CD4-positive, alpha-beta memory T cell (primary cell): ENCODE results near the gene UBE2E2. TPM values are rescaled to one million over a fixed set of nuclear protein-coding genes. Genes with fewer than 3 reads are reported as not detected.
A peak's percentile ranks its signal among the peaks of the same experiment; 100 is the strongest.

Experiments
- CTCF ChIA-PET: fragments of 350-600 bp; sonication (Branson Sonifier 250); formaldehyde crosslinking; loops from one replicate; lab custom pipeline; 2021; ENCODE audit warnings: inconsistent platforms; ENCODE audit not compliant: partially characterized antibody; lab: Charles Lee
- POLR2A ChIA-PET: fragments of 350-600 bp; sonication (Branson Sonifier 250); formaldehyde crosslinking; loops from one replicate; lab custom pipeline; 2021; ENCODE audit not compliant: partially characterized antibody; lab: Charles Lee
- DNase-seq, 5 donors: peaks; one replicate each; pipeline versions ENCODE4 v3.0.0 to v3.0.0-alpha.2; 2020 to 2022; ENCODE audit warnings: mixed read lengths in 1 of 5
- H3K27ac ChIP-seq: one replicate; pipeline ENCODE4 v1.7.0; 2013; ENCODE audit warnings: low read depth, low read length
- H3K27me3 ChIP-seq: 2 replicates; pipeline ENCODE4 v1.7.0; 2013; ENCODE audit warnings: mild to moderate bottlenecking, low read length, moderate library complexity; ENCODE audit not compliant: insufficient read depth
- H3K36me3 ChIP-seq: 2 replicates; pipeline ENCODE4 v1.7.0; 2013; ENCODE audit warnings: mild to moderate bottlenecking, low read length, moderate library complexity; ENCODE audit not compliant: insufficient read depth
- H3K4me1 ChIP-seq: 2 replicates; pipeline ENCODE4 v1.7.0; 2013; ENCODE audit warnings: mild to moderate bottlenecking, low read length, moderate library complexity; ENCODE audit not compliant: insufficient read depth
- H3K4me3 ChIP-seq, 2 donors: one replicate each; pipeline ENCODE4 v1.7.0; 2013; ENCODE audit warnings: low read length in 2 of 2, mild to moderate bottlenecking in 1 of 2
- H3K9me3 ChIP-seq, 2 donors: one replicate each; pipeline ENCODE4 v1.7.0; 2013; ENCODE audit warnings: low read length in 2 of 2, control low read depth in 1 of 2; ENCODE audit not compliant: control insufficient read depth in 1 of 2
- H3K27ac Mint-ChIP-seq, 7 donors: one replicate each; pipeline ENCODE4 v1.8.0; 2020 to 2021; ENCODE audit warnings: mixed read lengths in 7 of 7, mild to moderate bottlenecking in 6 of 7, inconsistent platforms in 3 of 7, moderate library complexity in 3 of 7
- H3K27me3 Mint-ChIP-seq, 2 donors: one replicate each; pipeline ENCODE4 v1.8.0; 2020 to 2021; ENCODE audit warnings: mixed read lengths in 2 of 2
- H3K36me3 Mint-ChIP-seq, 2 donors: one replicate each; pipeline ENCODE4 v1.8.0; 2020 to 2021; ENCODE audit warnings: mixed read lengths in 2 of 2, inconsistent platforms in 1 of 2, mild to moderate bottlenecking in 1 of 2
- H3K4me1 Mint-ChIP-seq, 4 donors: one replicate each; pipeline ENCODE4 v1.8.0; 2020 to 2021; ENCODE audit warnings: mixed read lengths in 4 of 4, mild to moderate bottlenecking in 1 of 4
- H3K4me3 Mint-ChIP-seq, 8 donors: one replicate each; pipeline ENCODE4 v1.8.0; 2020 to 2021; ENCODE audit warnings: mixed read lengths in 8 of 8, mild to moderate bottlenecking in 7 of 8, moderate library complexity in 6 of 8, inconsistent platforms in 3 of 8
- H3K9me3 Mint-ChIP-seq, 8 donors: one replicate each; pipeline ENCODE4 v1.8.0; 2020 to 2021; ENCODE audit warnings: mixed read lengths in 8 of 8, mild to moderate bottlenecking in 5 of 8, inconsistent platforms in 3 of 8, moderate library complexity in 1 of 8
- intact Hi-C: fragments of 100-400 bp; cut with micrococcal nuclease; formaldehyde crosslinking; loops from one replicate; pipeline ENCODE4 v1.15.1; 2023
- polyA plus RNA-seq, 2 donors: library from polyadenylated mRNA; unstranded; fragments of 300-500 nt; fragmentation: Illumina TruSeq; gene quantifications; one replicate each; pipeline ENCODE4 v1.2.3, GENCODE V29; 2021
- total RNA-seq, 2 experiments: library from RNA; stranded (reverse); gene quantifications; one replicate each; pipeline ENCODE4 v1.2.3, GENCODE V29; 2021

UBE2E2 gene
- total and polyA plus RNA-seq, 4 experiments from 2014 or later = 1.3 to 4.7 (median 3.1) TPM

DNA sequence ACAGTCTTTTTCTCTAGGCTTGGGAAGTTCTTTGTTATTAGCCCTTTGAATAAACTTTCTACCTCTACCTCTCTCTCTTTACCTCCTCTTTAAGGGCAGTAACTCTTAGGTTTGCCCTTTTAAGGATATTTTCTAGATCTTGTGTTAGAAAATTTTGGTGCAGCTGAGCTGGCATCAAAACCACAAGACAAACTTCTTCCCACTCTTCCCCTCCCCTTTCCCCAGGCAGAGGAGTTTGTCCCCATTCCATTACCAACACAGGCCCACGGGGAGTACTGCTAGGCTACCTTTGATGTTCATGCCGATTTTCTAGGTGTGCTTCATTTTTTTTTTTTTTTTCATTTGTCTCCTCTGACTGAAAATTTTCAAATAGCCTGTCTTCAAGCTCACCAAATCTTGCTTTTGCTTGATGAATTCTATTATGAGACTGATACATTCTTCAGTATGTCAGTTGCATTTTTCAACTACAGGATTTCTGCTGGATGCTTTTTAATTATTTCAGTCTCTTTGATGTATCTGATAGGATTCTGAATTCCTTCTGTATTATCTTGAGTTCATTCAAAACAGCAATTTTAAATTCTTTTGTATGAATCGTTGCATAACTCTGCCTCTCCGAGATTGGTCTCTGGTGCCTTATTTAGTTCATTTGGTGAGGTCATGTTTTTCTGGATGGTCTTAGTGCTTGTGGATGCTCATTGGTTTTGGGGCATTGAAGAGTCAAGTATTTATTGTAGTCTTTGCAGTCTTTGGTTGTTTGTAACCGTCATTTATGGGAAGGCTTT, 112.0 kb downstream of the UBE2E2 start:
- Histone ChIP-seq H3K4me1 (no peaks in the 10 kb centered on the region), H3K9me3 (no peaks in the 10 kb centered on the region), H3K27ac (no peak overlapping the region), H3K27me3 (no peaks in the 10 kb centered on the region), H3K4me3 (no peak overlapping the region), H3K36me3 (no peaks in the 10 kb centered on the region)
- no peaks in the 10 kb centered on the region for H3K36me3 Mint-ChIP-seq
- no peaks in the 10 kb centered on the region for H3K4me1 Mint-ChIP-seq
- intact Hi-C loops = no loop called here
- no peak overlapping the region for H3K4me3 Mint-ChIP-seq
- no peaks in the 10 kb centered on the region for H3K27me3 Mint-ChIP-seq
- CTCF ChIA-PET = no interaction called here
- H3K9me3 Mint-ChIP-seq = peaks cover 0 to 7% (median 2%) of the 10 kb centered on the region in 8 donors
- H3K27ac Mint-ChIP-seq = no peak overlapping the region
- DNase-seq = no peak
- POLR2A ChIA-PET = no interaction called here

DNA sequence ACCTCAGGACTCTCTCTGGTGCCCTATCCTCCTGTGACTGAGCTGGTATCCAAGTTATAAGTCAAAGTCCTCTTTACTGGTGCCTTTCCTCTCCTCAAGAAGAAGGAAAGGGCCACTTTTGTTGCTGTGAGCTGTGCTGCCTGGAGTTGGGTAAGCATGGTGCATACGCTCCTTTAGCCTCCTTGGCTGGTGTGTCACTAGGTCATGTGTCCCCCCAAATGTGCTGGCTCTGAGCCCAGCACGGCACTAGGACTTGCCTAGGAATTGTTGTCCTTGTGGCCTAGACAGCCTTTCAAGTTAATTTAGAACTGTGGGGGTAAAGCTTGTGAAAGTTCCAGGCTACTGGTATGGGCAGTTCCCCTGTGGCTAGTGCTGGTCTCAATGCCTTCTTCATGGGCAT, 113.8 kb downstream of the UBE2E2 start:
- DNase-seq = no peak
- ChIA-PET CTCF (no interaction called here), POLR2A (no interaction called here)
- intact Hi-C loops = no loop called here
- Mint-ChIP-seq H3K27ac (no peak overlapping the region), H3K36me3 (no peaks in the 10 kb centered on the region), H3K27me3 (no peaks in the 10 kb centered on the region), H3K9me3 (peaks cover 0 to 7% (median 2%) of the 10 kb centered on the region in 8 donors), H3K4me1 (no peaks in the 10 kb centered on the region), H3K4me3 (no peak overlapping the region)
- no peaks in the 10 kb centered on the region for H3K9me3 ChIP-seq
- H3K4me3 ChIP-seq = no peak overlapping the region
- H3K27me3 ChIP-seq = no peaks in the 10 kb centered on the region
- no peak overlapping the region for H3K27ac ChIP-seq
- no peaks in the 10 kb centered on the region for H3K4me1 ChIP-seq
- no peaks in the 10 kb centered on the region for H3K36me3 ChIP-seq

- H3K36me3 ChIP-seq = no peaks in the 10 kb centered on the region
- Mint-ChIP-seq H3K27ac (no peak overlapping the region), H3K4me1 (peaks cover under 1 to 5% (median 3%) of the 10 kb centered on the region in 4 donors), H3K27me3 (no peaks in the 10 kb centered on the region), H3K4me3 (no peak overlapping the region), H3K9me3 (peaks cover 0 to 7% (median 0%) of the 10 kb centered on the region in 8 donors), H3K36me3 (no peaks in the 10 kb centered on the region)
- H3K4me3 ChIP-seq = no peak overlapping the region
- CTCF ChIA-PET = no interaction called here
- POLR2A ChIA-PET = no interaction called here
- no peak for DNase-seq
- no peaks in the 10 kb centered on the region for H3K27me3 ChIP-seq
- no peaks in the 10 kb centered on the region for H3K4me1 ChIP-seq
- no peak overlapping the region for H3K27ac ChIP-seq
- no peaks in the 10 kb centered on the region for H3K9me3 ChIP-seq
- intact Hi-C loops = no loop called here
These were observed 116.5 kb downstream of the UBE2E2 start for GRCh38 chr3:23319366-23320312.

DNA sequence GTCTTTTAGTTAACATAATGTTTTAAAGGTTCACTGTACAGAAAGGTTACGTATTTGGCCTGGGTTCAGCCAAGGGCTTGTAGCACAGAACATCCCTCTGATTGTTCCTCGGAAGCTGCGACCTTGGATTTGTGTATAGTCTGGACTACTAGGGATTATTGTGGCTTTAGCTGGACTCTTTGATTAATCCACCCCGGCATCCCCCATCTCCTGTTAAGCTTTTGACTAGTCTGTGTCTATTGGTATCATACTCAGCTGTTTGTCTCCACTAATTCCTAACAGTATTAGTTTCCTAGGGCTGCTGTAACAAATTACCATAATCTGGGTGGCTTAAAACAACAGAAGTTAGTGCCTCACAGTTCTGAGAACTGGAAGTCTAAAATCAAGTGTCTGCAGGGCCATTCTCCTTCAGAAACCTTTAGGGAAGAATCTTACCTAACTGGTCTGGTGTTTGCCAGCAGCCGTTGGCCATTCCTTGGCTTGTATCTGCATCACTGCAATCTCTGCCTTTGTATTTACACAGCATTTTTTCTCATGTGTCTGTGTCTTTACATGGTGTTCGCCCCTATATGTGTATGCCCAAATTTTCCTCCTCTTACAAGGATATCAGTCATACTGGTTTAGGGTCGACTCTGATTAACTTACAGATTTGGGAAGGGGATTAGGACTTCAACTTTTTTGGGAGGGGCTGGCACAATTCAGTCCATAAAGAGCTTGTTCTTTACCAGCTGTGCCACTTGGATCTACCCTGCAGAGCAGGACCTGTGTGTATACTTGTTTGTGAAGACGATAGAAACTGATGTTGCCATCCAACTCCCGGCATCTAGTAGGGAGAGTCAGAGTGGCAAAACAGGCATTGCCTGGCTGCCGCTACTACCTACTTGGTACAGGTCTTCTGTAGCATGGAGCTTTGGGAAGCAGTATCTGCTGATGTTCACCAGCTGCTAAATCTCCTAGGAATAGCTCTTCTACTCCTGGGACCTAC, 117.8 kb downstream of the UBE2E2 start:
- H3K36me3 Mint-ChIP-seq = no peaks in the 10 kb centered on the region
- Histone ChIP-seq H3K4me1 (no peaks in the 10 kb centered on the region), H3K36me3 (no peaks in the 10 kb centered on the region), H3K27ac (no peak overlapping the region), H3K4me3 (no peak overlapping the region), H3K27me3 (no peaks in the 10 kb centered on the region), H3K9me3 (no peaks in the 10 kb centered on the region)
- ChIA-PET CTCF (no interaction called here), POLR2A (no interaction called here)
- no peak overlapping the region for H3K27ac Mint-ChIP-seq
- intact Hi-C loops = no loop called here
- peaks cover 0 to 2% (median 0%) of the 10 kb centered on the region in 8 donors for H3K9me3 Mint-ChIP-seq
- H3K27me3 Mint-ChIP-seq = no peaks in the 10 kb centered on the region
- H3K4me1 Mint-ChIP-seq = peaks cover 7 to 9% (median 8%) of the 10 kb centered on the region in 4 donors
- no peak for DNase-seq
- no peak overlapping the region for H3K4me3 Mint-ChIP-seq

DNA sequence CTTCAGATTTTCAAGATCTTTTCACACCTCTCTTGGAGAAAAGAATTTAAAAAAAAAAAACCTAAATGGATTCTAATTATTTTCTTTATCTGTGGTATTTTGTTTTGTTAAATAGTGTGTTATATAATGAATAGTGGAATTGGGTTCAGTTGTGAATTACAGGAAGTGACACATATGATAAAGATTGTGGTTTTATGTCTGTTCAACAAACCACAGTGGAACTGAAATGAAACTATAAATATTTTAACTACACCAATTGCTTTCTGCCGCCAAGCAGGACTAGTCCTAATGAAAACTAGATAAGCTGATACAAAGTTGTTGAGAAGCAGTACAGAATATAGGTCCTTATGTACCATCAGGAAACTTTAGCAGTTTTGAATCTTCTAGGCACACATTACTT, 121.6 kb downstream of the UBE2E2 start:
- peak in 3 of 5 donors; percentile 7 to 15 (median 8) for DNase-seq
- Histone ChIP-seq H3K4me1 (no peaks in the 10 kb centered on the region), H3K36me3 (no peaks in the 10 kb centered on the region), H3K4me3 (no peak overlapping the region), H3K27me3 (no peaks in the 10 kb centered on the region), H3K9me3 (no peaks in the 10 kb centered on the region), H3K27ac (no peak overlapping the region)
- H3K27me3 Mint-ChIP-seq = no peaks in the 10 kb centered on the region
- peak overlapping the region in 2 of 7 donors; percentile 13 to 27 for H3K27ac Mint-ChIP-seq
- peak overlapping the region in 2 of 8 donors; percentile 11 to 34 for H3K4me3 Mint-ChIP-seq
- H3K9me3 Mint-ChIP-seq = peaks cover 0 to 12% (median 0%) of the 10 kb centered on the region in 8 donors
- intact Hi-C loops = no loop called here
- POLR2A ChIA-PET = no interaction called here
- H3K4me1 Mint-ChIP-seq = peaks cover 7 to 9% (median 8%) of the 10 kb centered on the region in 4 donors
- CTCF ChIA-PET = interaction anchor here (1.1 kb wide), 1 partner anchor 10 kb away, joined by 3 read pairs; no protein-coding TSS in a partner anchor
- H3K36me3 Mint-ChIP-seq = no peaks in the 10 kb centered on the region

GRCh38 chr3:23325466-23326065, 122.4 kb downstream of the UBE2E2 start:
- no peaks in the 10 kb centered on the region for H3K27me3 ChIP-seq
- ChIA-PET POLR2A (no interaction called here), CTCF (interaction anchor here (1.1 kb wide), 1 partner anchor 9 kb away, joined by 3 read pairs; no protein-coding TSS in a partner anchor)
- Mint-ChIP-seq H3K4me1 (peaks cover 7 to 9% (median 8%) of the 10 kb centered on the region in 4 donors), H3K4me3 (no peak overlapping the region), H3K27me3 (no peaks in the 10 kb centered on the region), H3K9me3 (peaks cover 0 to 12% (median 0%) of the 10 kb centered on the region in 8 donors), H3K36me3 (no peaks in the 10 kb centered on the region), H3K27ac (no peak overlapping the region)
- no peaks in the 10 kb centered on the region for H3K9me3 ChIP-seq
- no peak for DNase-seq
- intact Hi-C loops = no loop called here
- H3K36me3 ChIP-seq = no peaks in the 10 kb centered on the region
- no peaks in the 10 kb centered on the region for H3K4me1 ChIP-seq
- no peak overlapping the region for H3K27ac ChIP-seq
- no peak overlapping the region for H3K4me3 ChIP-seq
